ENCODE data around the gene UBA5.

UBA5 gene

DNA sequence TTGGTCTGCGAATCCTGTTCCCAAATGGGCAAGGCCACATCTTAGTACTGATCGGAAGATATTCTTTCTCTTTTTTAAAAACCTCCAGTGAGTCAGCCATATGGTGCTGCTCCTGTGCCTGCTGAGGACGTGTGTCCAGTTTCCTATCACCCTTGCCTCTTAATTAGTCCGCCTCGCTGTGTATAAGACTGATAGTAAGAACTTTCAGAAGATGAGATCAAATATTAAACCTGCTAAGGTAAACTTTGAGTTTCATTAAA is 612 bp downstream of the UBA5 start:
- Histone ChIP-seq H4K91ac (ENCODE audit: low read depth, low read length) (peak overlapping the region; percentile 95), H2BK120ac (ENCODE audit: insufficient read depth, low read length, poor library complexity) (peak overlapping the region; percentile 95), H2BK12ac (ENCODE audit: low read length) (no peak overlapping the region), H3K27ac (ENCODE audit: low read depth, low read length) (no peak overlapping the region), H3K14ac (ENCODE audit: low read length) (peak overlapping the region; percentile 100), H3K18ac (ENCODE audit: low read length) (peak overlapping the region; percentile 99), H3K9ac (ENCODE audit: low read length) (peak overlapping the region; percentile 89), H3K9me3 (ENCODE audit: insufficient read depth, low read depth, low read length) (no peaks in the 10 kb centered on the region), H2AK5ac (ENCODE audit: low read length) (no peak overlapping the region), H3K4me1 (ENCODE audit: control insufficient read depth in 1 of 2, insufficient read depth in 2 of 2, low read length in 2 of 2) (peaks cover 0 to 2% of the 10 kb centered on the region in 2 experiments), H3K36me3 (ENCODE audit: control insufficient read depth in 1 of 2, insufficient read depth in 2 of 2, low read length in 2 of 2) (no peaks in the 10 kb centered on the region), H4K12ac (ENCODE audit: low read depth, low read length) (peak overlapping the region; percentile 99), H3K79me1 (ENCODE audit: low read length) (peaks cover 8% of the 10 kb centered on the region), H3K23ac (ENCODE audit: low read length) (no peak overlapping the region), H3K4me3 (ENCODE audit: low read depth, low read length) (peak overlapping the region; percentile 98), H3K79me2 (ENCODE audit: control insufficient read depth, insufficient read depth, low read length, poor library complexity) (peaks cover 5% of the 10 kb centered on the region), H3K4me2 (ENCODE audit: low read length) (peak overlapping the region; percentile 100), H3K27me3 (ENCODE audit: insufficient read depth, low read length) (no peaks in the 10 kb centered on the region), H4K8ac (ENCODE audit: low read depth, low read length) (peak overlapping the region; percentile 100), H2BK5ac (ENCODE audit: low read depth, low read length, poor library complexity) (no peak overlapping the region), H2AFZ (ENCODE audit: insufficient read depth, low read length, poor library complexity) (peak overlapping the region; percentile 99), H3K4ac (ENCODE audit: low read depth, low read length) (peak overlapping the region; percentile 95)
- no CpG with 5 or more reads among the region's 5 CpGs for WGBS (ENCODE audit: extremely low coverage, insufficient coverage, insufficient read length)
- no peak for DNase-seq

DNA sequence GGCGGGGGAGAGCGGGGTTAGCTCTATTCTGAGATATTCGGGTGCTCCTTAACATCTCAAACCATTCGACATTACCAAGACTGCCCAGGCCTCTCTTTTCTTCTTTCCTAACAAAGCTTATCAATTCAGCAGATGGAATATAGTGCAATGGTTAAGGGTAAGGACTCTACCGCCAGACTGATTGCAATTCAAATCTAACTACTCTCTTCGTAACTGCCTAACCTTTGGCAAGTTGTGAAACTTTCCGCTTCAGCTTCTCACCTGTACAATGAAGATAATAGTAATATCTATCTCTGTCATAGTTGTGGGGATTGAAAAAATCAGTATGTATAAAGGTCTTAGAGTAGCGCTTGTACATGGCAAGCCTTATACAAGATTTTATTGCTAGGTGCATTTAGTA is 972 bp downstream of the UBA5 start:
- H4K12ac ChIP-seq (ENCODE audit: low read depth, low read length): no peak overlapping the region

DNA sequence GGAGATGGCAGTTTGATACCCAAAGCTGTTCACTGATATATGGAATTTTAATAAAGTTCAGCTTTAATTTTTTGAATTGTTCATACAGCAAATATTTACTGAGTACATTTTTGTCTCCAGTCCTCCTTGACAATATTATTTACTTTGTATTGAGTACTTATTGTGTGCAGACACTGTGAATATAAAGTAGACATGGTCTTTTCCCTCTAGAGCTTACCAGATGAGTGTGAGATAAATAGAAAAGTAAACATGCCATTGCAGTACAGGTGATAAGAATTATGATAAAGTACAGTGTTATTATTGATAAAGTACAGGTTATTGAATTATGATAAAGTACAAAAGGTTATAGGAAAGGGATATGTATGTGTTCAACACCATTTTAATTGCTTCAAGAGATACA is 2.1 kb downstream of the UBA5 start:
- Histone ChIP-seq H3K79me1 (ENCODE audit: low read length) (peaks cover 8% of the 10 kb centered on the region), H3K9me3 (ENCODE audit: insufficient read depth, low read depth, low read length) (no peaks in the 10 kb centered on the region), H3K79me2 (ENCODE audit: control insufficient read depth, insufficient read depth, low read length, poor library complexity) (peaks cover 5% of the 10 kb centered on the region), H3K27ac (ENCODE audit: low read depth, low read length) (no peak overlapping the region), H3K14ac (ENCODE audit: low read length) (no peak overlapping the region), H4K12ac (ENCODE audit: low read depth, low read length) (no peak overlapping the region), H3K4ac (ENCODE audit: low read depth, low read length) (no peak overlapping the region), H3K18ac (ENCODE audit: low read length) (no peak overlapping the region), H3K4me2 (ENCODE audit: low read length) (no peak overlapping the region), H2AK5ac (ENCODE audit: low read length) (no peak overlapping the region), H2AFZ (ENCODE audit: insufficient read depth, low read length, poor library complexity) (no peak overlapping the region), H3K4me1 (ENCODE audit: control insufficient read depth in 1 of 2, insufficient read depth in 2 of 2, low read length in 2 of 2) (peaks cover 0 to 2% of the 10 kb centered on the region in 2 experiments), H2BK12ac (ENCODE audit: low read length) (no peak overlapping the region), H3K27me3 (ENCODE audit: insufficient read depth, low read length) (no peaks in the 10 kb centered on the region), H3K9ac (ENCODE audit: low read length) (no peak overlapping the region), H2BK5ac (ENCODE audit: low read depth, low read length, poor library complexity) (no peak overlapping the region), H2BK120ac (ENCODE audit: insufficient read depth, low read length, poor library complexity) (no peak overlapping the region), H4K8ac (ENCODE audit: low read depth, low read length) (no peak overlapping the region), H3K23ac (ENCODE audit: low read length) (no peak overlapping the region), H3K36me3 (ENCODE audit: control insufficient read depth in 1 of 2, insufficient read depth in 2 of 2, low read length in 2 of 2) (no peaks in the 10 kb centered on the region), H4K91ac (ENCODE audit: low read depth, low read length) (no peak overlapping the region), H3K4me3 (ENCODE audit: low read depth, low read length) (no peak overlapping the region)
- no peak for DNase-seq

More for the DNA sequence above, 972 bp downstream of the UBA5 start:
- peaks cover 0 to 2% of the 10 kb centered on the region in 2 experiments for H3K4me1 ChIP-seq (ENCODE audit: control insufficient read depth in 1 of 2, insufficient read depth in 2 of 2, low read length in 2 of 2)
- H2AFZ ChIP-seq (ENCODE audit: insufficient read depth, low read length, poor library complexity): no peak overlapping the region
- peak overlapping the region; percentile 100 for H3K4me2 ChIP-seq (ENCODE audit: low read length)
- no CpG with 5 or more reads among the region's 8 CpGs for WGBS (ENCODE audit: extremely low coverage, insufficient coverage, insufficient read length)
- no peak overlapping the region for H2BK5ac ChIP-seq (ENCODE audit: low read depth, low read length, poor library complexity)
- H3K23ac ChIP-seq (ENCODE audit: low read length): no peak overlapping the region
- no peaks in the 10 kb centered on the region for H3K27me3 ChIP-seq (ENCODE audit: insufficient read depth, low read length)
- H3K4ac ChIP-seq (ENCODE audit: low read depth, low read length): no peak overlapping the region
- no peaks in the 10 kb centered on the region for H3K9me3 ChIP-seq (ENCODE audit: insufficient read depth, low read depth, low read length)
- no peaks in the 10 kb centered on the region for H3K36me3 ChIP-seq (ENCODE audit: control insufficient read depth in 1 of 2, insufficient read depth in 2 of 2, low read length in 2 of 2)
- H2AK5ac ChIP-seq (ENCODE audit: low read length): no peak overlapping the region
- H4K8ac ChIP-seq (ENCODE audit: low read depth, low read length): no peak overlapping the region
- no peak overlapping the region for H4K91ac ChIP-seq (ENCODE audit: low read depth, low read length)
- H3K18ac ChIP-seq (ENCODE audit: low read length): no peak overlapping the region
- peaks cover 5% of the 10 kb centered on the region for H3K79me2 ChIP-seq (ENCODE audit: control insufficient read depth, insufficient read depth, low read length, poor library complexity)
- H2BK12ac ChIP-seq (ENCODE audit: low read length): no peak overlapping the region
- H3K27ac ChIP-seq (ENCODE audit: low read depth, low read length): no peak overlapping the region
- H3K9ac ChIP-seq (ENCODE audit: low read length): no peak overlapping the region
- peaks cover 8% of the 10 kb centered on the region for H3K79me1 ChIP-seq (ENCODE audit: low read length)
- DNase-seq: peak in 1 of 2 donors; percentile 24
- no peak overlapping the region for H2BK120ac ChIP-seq (ENCODE audit: insufficient read depth, low read length, poor library complexity)
- H3K14ac ChIP-seq (ENCODE audit: low read length): no peak overlapping the region
- H3K4me3 ChIP-seq (ENCODE audit: low read depth, low read length): no peak overlapping the region

DNA sequence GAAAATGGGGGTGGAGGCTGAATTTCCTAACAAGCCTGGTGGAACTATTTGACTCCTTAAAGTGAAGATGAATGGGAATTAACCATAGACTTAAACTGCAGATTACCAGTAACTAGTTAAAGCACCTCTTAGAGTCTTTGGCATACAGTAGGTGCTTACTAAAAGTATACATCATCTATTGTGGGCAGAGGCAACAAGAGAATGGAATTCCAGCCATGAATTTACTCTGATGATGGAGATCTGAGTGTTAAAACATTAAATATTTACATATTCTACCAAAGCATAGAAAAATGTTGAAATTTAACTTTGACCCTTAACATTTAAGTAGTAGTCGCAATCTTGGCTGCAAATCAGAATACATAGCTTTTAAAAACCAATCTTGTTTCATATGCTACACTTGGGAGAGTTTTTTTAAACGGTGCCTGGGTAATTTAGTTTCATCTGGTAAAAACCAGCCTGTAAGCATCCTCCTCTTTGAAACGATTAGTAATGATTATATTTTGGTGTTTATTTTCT is 5.2 kb downstream of the UBA5 start:
- no peak overlapping the region for H4K12ac ChIP-seq (ENCODE audit: low read depth, low read length)
- peaks cover 3% of the 10 kb centered on the region for H3K79me2 ChIP-seq (ENCODE audit: control insufficient read depth, insufficient read depth, low read length, poor library complexity)
- no peaks in the 10 kb centered on the region for H3K27me3 ChIP-seq (ENCODE audit: insufficient read depth, low read length)
- H3K79me1 ChIP-seq (ENCODE audit: low read length): peaks cover 3% of the 10 kb centered on the region
- H3K27ac ChIP-seq (ENCODE audit: low read depth, low read length): no peak overlapping the region
- H2BK12ac ChIP-seq (ENCODE audit: low read length): no peak overlapping the region
- H2BK5ac ChIP-seq (ENCODE audit: low read depth, low read length, poor library complexity): no peak overlapping the region
- H2AFZ ChIP-seq (ENCODE audit: insufficient read depth, low read length, poor library complexity): no peak overlapping the region
- WGBS (ENCODE audit: extremely low coverage, insufficient coverage, insufficient read length): no CpG with 5 or more reads among the region's 3 CpGs
- no peak overlapping the region for H3K4me3 ChIP-seq (ENCODE audit: low read depth, low read length)
- H3K4me2 ChIP-seq (ENCODE audit: low read length): no peak overlapping the region
- H3K23ac ChIP-seq (ENCODE audit: low read length): no peak overlapping the region
- H3K9me3 ChIP-seq (ENCODE audit: insufficient read depth, low read depth, low read length): no peaks in the 10 kb centered on the region
- H2BK120ac ChIP-seq (ENCODE audit: insufficient read depth, low read length, poor library complexity): no peak overlapping the region
- no peak overlapping the region for H3K4ac ChIP-seq (ENCODE audit: low read depth, low read length)
- H4K8ac ChIP-seq (ENCODE audit: low read depth, low read length): no peak overlapping the region
- no peak overlapping the region for H3K18ac ChIP-seq (ENCODE audit: low read length)
- H3K4me1 ChIP-seq (ENCODE audit: control insufficient read depth in 1 of 2, insufficient read depth in 2 of 2, low read length in 2 of 2): no peaks in the 10 kb centered on the region
- H4K91ac ChIP-seq (ENCODE audit: low read depth, low read length): no peak overlapping the region
- H3K36me3 ChIP-seq (ENCODE audit: control insufficient read depth in 1 of 2, insufficient read depth in 2 of 2, low read length in 2 of 2): no peaks in the 10 kb centered on the region
- no peak overlapping the region for H3K14ac ChIP-seq (ENCODE audit: low read length)
- no peak overlapping the region for H2AK5ac ChIP-seq (ENCODE audit: low read length)
- DNase-seq: no peak
- no peak overlapping the region for H3K9ac ChIP-seq (ENCODE audit: low read length)
